Liver (tissue), 9 donors: ENCODE data around the gene ETV6. TPM values are rescaled to one million over a fixed set of nuclear protein-coding genes. Genes with fewer than 3 reads are reported as not detected.

Experiments
- DNase-seq: peaks from one replicate; pipeline ENCODE4 v3.0.0-alpha.2; 2017; ENCODE audit warnings: low spot score
- H3K27ac ChIP-seq, 2 donors: one replicate each; pipeline ENCODE4 v1.7.0; 2013; ENCODE audit warnings: inconsistent platforms in 2 of 2, low read length in 2 of 2, control low read depth in 1 of 2, low read depth in 1 of 2, mild to moderate bottlenecking in 1 of 2
- H3K27me3 ChIP-seq, 4 donors: one replicate each; pipeline versions ENCODE4 v1.6.1 to v1.7.0; 2013; ENCODE audit warnings: low read length in 3 of 4, inconsistent platforms in 1 of 4, mild to moderate bottlenecking in 1 of 4, moderate library complexity in 1 of 4; ENCODE audit not compliant: control insufficient read depth in 4 of 4, insufficient read depth in 4 of 4
- H3K36me3 ChIP-seq, 4 donors: one replicate each; pipeline versions ENCODE4 v1.6.1 to v1.7.0; 2013; ENCODE audit warnings: low read length in 3 of 4, mild to moderate bottlenecking in 3 of 4, low read depth in 1 of 4, moderate library complexity in 1 of 4; ENCODE audit not compliant: control insufficient read depth in 4 of 4, insufficient read depth in 3 of 4
- H3K4me1 ChIP-seq, 4 donors: one replicate each; pipeline versions ENCODE4 v1.6.1 to v1.7.0; 2013; ENCODE audit warnings: low read length in 3 of 4, mild to moderate bottlenecking in 3 of 4, moderate library complexity in 1 of 4; ENCODE audit not compliant: control insufficient read depth in 4 of 4, insufficient read depth in 4 of 4
- H3K4me3 ChIP-seq, 3 donors: one replicate each; pipeline versions ENCODE4 v1.6.1 to v1.7.0; 2013; ENCODE audit warnings: low read length in 3 of 3, control low read depth in 1 of 3, low read depth in 1 of 3, mild to moderate bottlenecking in 1 of 3
- H3K9ac ChIP-seq, 2 donors: one replicate each; pipeline ENCODE4 v1.7.0; 2013; ENCODE audit warnings: low read length in 2 of 2, mild to moderate bottlenecking in 2 of 2, moderate library complexity in 2 of 2, control low read depth in 1 of 2, low read depth in 1 of 2
- H3K9me3 ChIP-seq, 4 donors: one replicate each; pipeline versions ENCODE4 v1.6.1 to v1.7.0; 2013; ENCODE audit warnings: low read length in 3 of 4; ENCODE audit not compliant: control insufficient read depth in 4 of 4
- ATF3 ChIP-seq: IDR thresholded peaks from 2 replicates; pipeline ENCODE4 v1.6.1; 2016; ENCODE audit warnings: antibody characterized with exemption
- CTCF ChIP-seq: fragments of 150-350 bp; IDR thresholded peaks from 2 replicates; pipeline ENCODE4 v1.5.1; 2017; ENCODE audit warnings: improper control_type of control experiment, low read depth, low read length; ENCODE audit not compliant: missing input control
- EGR1 ChIP-seq, 2 donors: IDR thresholded peaks; 2 replicates each; pipeline ENCODE4 v1.6.1; 2016 to 2018; ENCODE audit warnings: antibody characterized with exemption in 2 of 2, low read depth in 2 of 2
- FOXA1 ChIP-seq: IDR thresholded peaks from 2 replicates; pipeline ENCODE4 v1.6.1; 2016; ENCODE audit warnings: antibody characterized with exemption
- FOXA2 ChIP-seq: IDR thresholded peaks from 2 replicates; pipeline ENCODE4 v1.6.1; 2016; ENCODE audit warnings: antibody characterized with exemption
- GABPA ChIP-seq, 2 donors: IDR thresholded peaks in 1 of 2; conservative IDR thresholded peaks in 1 of 2; 2 replicates each; pipeline ENCODE4 v1.6.1; 2016; ENCODE audit warnings: antibody characterized with exemption in 2 of 2, mild to moderate bottlenecking in 1 of 2, moderate library complexity in 1 of 2
- HNF4A ChIP-seq, 2 donors: conservative IDR thresholded peaks; 2 replicates each; pipeline ENCODE4 v1.6.1; 2016; ENCODE audit warnings: antibody characterized with exemption in 2 of 2, mild to moderate bottlenecking in 2 of 2
- HNF4G ChIP-seq: IDR thresholded peaks from 2 replicates; pipeline ENCODE4 v1.6.1; 2016; ENCODE audit warnings: antibody characterized with exemption
- JUND ChIP-seq, 2 donors: IDR thresholded peaks; 2 replicates each; pipeline ENCODE4 v1.6.1; 2016; ENCODE audit warnings: antibody characterized with exemption in 2 of 2
- NR2F2 ChIP-seq: IDR thresholded peaks from 2 replicates; pipeline ENCODE4 v1.6.1; 2016; ENCODE audit warnings: antibody characterized with exemption
- RAD21 ChIP-seq, 2 donors: IDR thresholded peaks; 2 replicates each; pipeline ENCODE4 v1.6.1; 2016; ENCODE audit warnings: antibody characterized with exemption in 2 of 2, mild to moderate bottlenecking in 2 of 2
- REST ChIP-seq: IDR thresholded peaks from 2 replicates; pipeline ENCODE4 v1.6.1; 2016; ENCODE audit warnings: antibody characterized with exemption, mild to moderate bottlenecking
- RXRA ChIP-seq, 2 donors: IDR thresholded peaks; 2 replicates each; pipeline ENCODE4 v1.6.1; 2017 to 2018; ENCODE audit warnings: antibody characterized with exemption in 2 of 2, mild to moderate bottlenecking in 1 of 2
- SP1 ChIP-seq: IDR thresholded peaks from 2 replicates; pipeline ENCODE4 v1.6.1; 2018; ENCODE audit warnings: antibody characterized with exemption, mild to moderate bottlenecking
- TAF1 ChIP-seq: conservative IDR thresholded peaks from 2 replicates; pipeline ENCODE4 v1.6.1; 2016; ENCODE audit warnings: antibody characterized with exemption, mild to moderate bottlenecking
- YY1 ChIP-seq: IDR thresholded peaks from 2 replicates; pipeline ENCODE4 v1.6.1; 2016; ENCODE audit warnings: antibody characterized with exemption, mild to moderate bottlenecking
- WGBS: extraction: QIAGEN DNeasy Blood & Tissue Kit; methylation state at CpG from one replicate; pipeline ENCODE4 v1.1.7; 2013; 5-methylcytosine and 5-hydroxymethylcytosine counted together
- polyA plus RNA-seq, 2 donors: library from polyadenylated mRNA; stranded (reverse) in 1 of 2; unstranded in 1 of 2; fragments of 200-250 nt in 1 of 2; fragments of >200 nt in 1 of 2; fragmentation: Nextera tagmentation in 1 of 2; extraction: Ambion mirVana in 1 of 2; gene quantifications; one replicate each; pipeline versions ENCODE4 v1.2.1 to v1.2.3, GENCODE V29; 2013 to 2015
- total RNA-seq, 2 donors: library from RNA; depleted of rRNA; stranded (reverse); fragments of >200 nt; gene quantifications; one replicate each; pipeline ENCODE4 v1.2.3, GENCODE V29; 2014
- TF ChIP-seq, protein P1 (sequence below): IDR thresholded peaks from 2 replicates; pipeline ENCODE4 v1.6.1; 2016; ENCODE audit warnings: antibody characterized with exemption
- TF ChIP-seq, protein P2 (sequence below): IDR thresholded peaks from 2 replicates; pipeline ENCODE4 v1.6.1; 2016; ENCODE audit warnings: antibody characterized with exemption
- donor health status: healthy.
- donor health status: healthy.
- donor health status: healthy.
- donor health status: healthy.
- donor health status: healthy.

Gene ETV6
- total and polyA plus RNA-seq, 4 donors = 2.0 to 6.2 (median 3.5) TPM

DNA sequence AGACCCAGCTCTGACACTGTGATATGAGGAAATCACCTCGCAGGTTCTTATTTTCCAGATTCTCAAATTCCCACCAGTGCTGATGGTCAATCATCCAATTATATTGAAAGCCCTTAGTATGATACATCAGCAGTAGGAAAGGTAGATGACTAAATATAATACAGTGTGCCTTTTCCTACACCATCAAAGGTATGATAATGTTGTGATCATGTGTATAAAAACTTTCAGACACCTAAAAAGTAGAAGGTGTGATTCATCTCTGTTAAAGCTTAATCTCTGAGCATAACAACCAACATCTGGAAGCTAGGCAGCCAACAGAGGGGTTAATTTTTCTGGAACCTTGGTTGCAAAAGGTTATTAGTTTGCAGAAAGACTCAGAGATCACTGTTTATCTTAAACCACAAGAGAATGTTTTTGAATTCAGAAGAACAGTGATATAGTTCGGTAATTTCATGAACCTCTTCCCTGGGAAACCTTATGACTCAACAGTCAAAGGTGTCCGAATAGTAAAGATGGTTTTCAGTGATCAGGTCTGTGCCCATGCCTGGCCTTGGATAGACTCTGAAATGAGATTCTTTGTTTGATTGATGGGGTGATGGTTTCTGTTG is 122.5 kb downstream of the ETV6 start:
- H3K4me1 ChIP-seq = peaks cover 0 to 26% (median 9%) of the 10 kb centered on the region in 4 donors
- H3K27me3 ChIP-seq = no peaks in the 10 kb centered on the region
- WGBS = 93% methylated on average over 3 of the region's 3 CpGs
- H3K9me3 ChIP-seq = no peaks in the 10 kb centered on the region
- H3K9ac ChIP-seq = no peak overlapping the region
- H3K4me3 ChIP-seq = no peak overlapping the region
- TF ChIP-seq RAD21 (IDR thresholded peaks at IDR 0.05) (no peak), NR2F2 (no peak), HNF4G (no peak), SP1 (no peak), CTCF (no peak), GABPA (IDR thresholded peaks at IDR 0.05 in 1 of 2, conservative IDR thresholded peaks at IDR 0.05 in 1 of 2) (no peak), TAF1 (no peak), ATF3 (no peak), FOXA1 (no peak), FOXA2 (no peak), REST (no peak), JUND (IDR thresholded peaks at IDR 0.05) (no peak), RXRA (IDR thresholded peaks at IDR 0.05) (no peak), YY1 (no peak), HNF4A (conservative IDR thresholded peaks at IDR 0.05) (no peak), EGR1 (IDR thresholded peaks at IDR 0.05; ENCODE audit: low read depth in 2 of 2) (no peak)
- TF ChIP-seq, protein P1, sequence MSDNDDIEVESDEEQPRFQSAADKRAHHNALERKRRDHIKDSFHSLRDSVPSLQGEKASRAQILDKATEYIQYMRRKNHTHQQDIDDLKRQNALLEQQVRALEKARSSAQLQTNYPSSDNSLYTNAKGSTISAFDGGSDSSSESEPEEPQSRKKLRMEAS = no peak
- TF ChIP-seq, protein P2, sequence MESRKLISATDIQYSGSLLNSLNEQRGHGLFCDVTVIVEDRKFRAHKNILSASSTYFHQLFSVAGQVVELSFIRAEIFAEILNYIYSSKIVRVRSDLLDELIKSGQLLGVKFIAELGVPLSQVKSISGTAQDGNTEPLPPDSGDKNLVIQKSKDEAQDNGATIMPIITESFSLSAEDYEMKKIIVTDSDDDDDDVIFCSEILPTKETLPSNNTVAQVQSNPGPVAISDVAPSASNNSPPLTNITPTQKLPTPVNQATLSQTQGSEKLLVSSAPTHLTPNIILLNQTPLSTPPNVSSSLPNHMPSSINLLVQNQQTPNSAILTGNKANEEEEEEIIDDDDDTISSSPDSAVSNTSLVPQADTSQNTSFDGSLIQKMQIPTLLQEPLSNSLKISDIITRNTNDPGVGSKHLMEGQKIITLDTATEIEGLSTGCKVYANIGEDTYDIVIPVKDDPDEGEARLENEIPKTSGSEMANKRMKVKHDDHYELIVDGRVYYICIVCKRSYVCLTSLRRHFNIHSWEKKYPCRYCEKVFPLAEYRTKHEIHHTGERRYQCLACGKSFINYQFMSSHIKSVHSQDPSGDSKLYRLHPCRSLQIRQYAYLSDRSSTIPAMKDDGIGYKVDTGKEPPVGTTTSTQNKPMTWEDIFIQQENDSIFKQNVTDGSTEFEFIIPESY = no peak
- no peaks in the 10 kb centered on the region for H3K36me3 ChIP-seq
- DNase-seq = no peak
- H3K27ac ChIP-seq = no peak overlapping the region
